DND-41 (cell line): ENCODE measurements around the gene CD200.

Source experiments
- EZH2 ChIP-seq: IDR thresholded peaks from 3 replicates; pipeline ENCODE4 v1.6.1; 2012; ENCODE audit warnings: borderline replicate concordance, low read depth, mild to moderate bottlenecking, moderate library complexity, low read length, inconsistent platforms; ENCODE audit not compliant: severe bottlenecking
- TF ChIP-seq, protein P1 (sequence below): IDR thresholded peaks from 2 replicates; pipeline ENCODE4 v1.5.1; 2012; ENCODE audit warnings: borderline replicate concordance, low read length, moderate library complexity, mild to moderate bottlenecking; ENCODE audit not compliant: poor library complexity, severe bottlenecking; ENCODE audit errors: extremely low read depth

DNA sequence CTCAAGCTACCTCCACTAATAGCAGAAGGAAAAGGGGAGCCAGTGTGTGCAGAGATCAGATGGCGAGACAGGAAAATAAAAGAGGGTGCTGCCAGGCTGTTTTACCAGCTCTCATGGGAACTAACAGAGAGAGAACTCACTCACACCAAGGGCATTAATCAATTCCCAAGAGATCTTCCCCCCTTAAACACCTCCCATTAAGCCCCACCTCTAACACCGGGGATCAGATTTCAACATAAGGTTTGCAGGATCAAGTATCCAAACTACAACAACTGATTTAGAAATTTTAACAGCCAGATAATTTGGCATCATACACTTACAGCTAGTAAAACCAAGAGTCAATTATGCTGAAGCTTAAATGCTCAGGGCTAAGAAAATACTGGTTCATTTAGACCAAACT is 18.9 kb downstream of the CD200 start:
- TF ChIP-seq, protein P1, sequence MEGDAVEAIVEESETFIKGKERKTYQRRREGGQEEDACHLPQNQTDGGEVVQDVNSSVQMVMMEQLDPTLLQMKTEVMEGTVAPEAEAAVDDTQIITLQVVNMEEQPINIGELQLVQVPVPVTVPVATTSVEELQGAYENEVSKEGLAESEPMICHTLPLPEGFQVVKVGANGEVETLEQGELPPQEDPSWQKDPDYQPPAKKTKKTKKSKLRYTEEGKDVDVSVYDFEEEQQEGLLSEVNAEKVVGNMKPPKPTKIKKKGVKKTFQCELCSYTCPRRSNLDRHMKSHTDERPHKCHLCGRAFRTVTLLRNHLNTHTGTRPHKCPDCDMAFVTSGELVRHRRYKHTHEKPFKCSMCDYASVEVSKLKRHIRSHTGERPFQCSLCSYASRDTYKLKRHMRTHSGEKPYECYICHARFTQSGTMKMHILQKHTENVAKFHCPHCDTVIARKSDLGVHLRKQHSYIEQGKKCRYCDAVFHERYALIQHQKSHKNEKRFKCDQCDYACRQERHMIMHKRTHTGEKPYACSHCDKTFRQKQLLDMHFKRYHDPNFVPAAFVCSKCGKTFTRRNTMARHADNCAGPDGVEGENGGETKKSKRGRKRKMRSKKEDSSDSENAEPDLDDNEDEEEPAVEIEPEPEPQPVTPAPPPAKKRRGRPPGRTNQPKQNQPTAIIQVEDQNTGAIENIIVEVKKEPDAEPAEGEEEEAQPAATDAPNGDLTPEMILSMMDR, result no peak
- no peak for TF ChIP-seq EZH2
